Measurements from ENCODE around the gene ACACB.

DNA sequence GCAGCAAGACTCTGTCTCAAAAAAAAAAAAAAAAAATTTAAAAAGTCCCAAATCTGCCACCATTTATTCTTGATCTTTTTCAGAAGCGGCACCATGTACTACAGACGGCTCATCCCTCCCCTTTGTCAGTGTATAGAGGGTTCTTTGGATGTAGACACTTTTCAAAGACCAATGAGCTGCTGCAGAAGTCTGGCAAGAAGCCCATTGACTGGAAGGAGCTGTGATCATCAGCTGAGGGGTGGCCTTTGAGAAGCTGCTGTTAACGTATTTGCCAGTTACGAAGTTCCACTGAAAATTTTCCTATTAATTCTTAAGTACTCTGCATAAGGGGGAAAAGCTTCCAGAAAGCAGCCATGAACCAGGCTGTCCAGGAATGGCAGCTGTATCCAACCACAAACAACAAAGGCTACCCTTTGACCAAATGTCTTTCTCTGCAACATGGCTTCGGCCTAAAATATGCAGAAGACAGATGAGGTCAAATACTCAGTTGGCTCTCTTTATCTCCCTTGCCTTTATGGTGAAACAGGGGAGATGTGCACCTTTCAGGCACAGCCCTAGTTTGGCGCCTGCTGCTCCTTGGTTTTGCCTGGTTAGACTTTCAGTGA is 6.5 kb upstream of the ACACB start:
- TF ChIP-seq, protein P1, sequence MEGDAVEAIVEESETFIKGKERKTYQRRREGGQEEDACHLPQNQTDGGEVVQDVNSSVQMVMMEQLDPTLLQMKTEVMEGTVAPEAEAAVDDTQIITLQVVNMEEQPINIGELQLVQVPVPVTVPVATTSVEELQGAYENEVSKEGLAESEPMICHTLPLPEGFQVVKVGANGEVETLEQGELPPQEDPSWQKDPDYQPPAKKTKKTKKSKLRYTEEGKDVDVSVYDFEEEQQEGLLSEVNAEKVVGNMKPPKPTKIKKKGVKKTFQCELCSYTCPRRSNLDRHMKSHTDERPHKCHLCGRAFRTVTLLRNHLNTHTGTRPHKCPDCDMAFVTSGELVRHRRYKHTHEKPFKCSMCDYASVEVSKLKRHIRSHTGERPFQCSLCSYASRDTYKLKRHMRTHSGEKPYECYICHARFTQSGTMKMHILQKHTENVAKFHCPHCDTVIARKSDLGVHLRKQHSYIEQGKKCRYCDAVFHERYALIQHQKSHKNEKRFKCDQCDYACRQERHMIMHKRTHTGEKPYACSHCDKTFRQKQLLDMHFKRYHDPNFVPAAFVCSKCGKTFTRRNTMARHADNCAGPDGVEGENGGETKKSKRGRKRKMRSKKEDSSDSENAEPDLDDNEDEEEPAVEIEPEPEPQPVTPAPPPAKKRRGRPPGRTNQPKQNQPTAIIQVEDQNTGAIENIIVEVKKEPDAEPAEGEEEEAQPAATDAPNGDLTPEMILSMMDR (IDR thresholded peaks at IDR 0.05) = no peak
- TF ChIP-seq POLR2A (IDR thresholded peaks at IDR 0.05) (no peak), POLR2AphosphoS5 (IDR thresholded peaks at IDR 0.05) (no peak)
